Fibroblast of the conjunctiva (primary cell): ENCODE results near the gene SPTBN4.
"Not testable (repeated sequence)": the region's sequence is repeated elsewhere in the genome, so short reads cannot be mapped to it uniquely, and the experiment has no call there.

Experiments used
- DNase-seq: peaks from one replicate; pipeline ENCODE4 v3.0.0-alpha.2; 2010; ENCODE audit warnings: low read depth

The SPTBN4 gene

DNA sequence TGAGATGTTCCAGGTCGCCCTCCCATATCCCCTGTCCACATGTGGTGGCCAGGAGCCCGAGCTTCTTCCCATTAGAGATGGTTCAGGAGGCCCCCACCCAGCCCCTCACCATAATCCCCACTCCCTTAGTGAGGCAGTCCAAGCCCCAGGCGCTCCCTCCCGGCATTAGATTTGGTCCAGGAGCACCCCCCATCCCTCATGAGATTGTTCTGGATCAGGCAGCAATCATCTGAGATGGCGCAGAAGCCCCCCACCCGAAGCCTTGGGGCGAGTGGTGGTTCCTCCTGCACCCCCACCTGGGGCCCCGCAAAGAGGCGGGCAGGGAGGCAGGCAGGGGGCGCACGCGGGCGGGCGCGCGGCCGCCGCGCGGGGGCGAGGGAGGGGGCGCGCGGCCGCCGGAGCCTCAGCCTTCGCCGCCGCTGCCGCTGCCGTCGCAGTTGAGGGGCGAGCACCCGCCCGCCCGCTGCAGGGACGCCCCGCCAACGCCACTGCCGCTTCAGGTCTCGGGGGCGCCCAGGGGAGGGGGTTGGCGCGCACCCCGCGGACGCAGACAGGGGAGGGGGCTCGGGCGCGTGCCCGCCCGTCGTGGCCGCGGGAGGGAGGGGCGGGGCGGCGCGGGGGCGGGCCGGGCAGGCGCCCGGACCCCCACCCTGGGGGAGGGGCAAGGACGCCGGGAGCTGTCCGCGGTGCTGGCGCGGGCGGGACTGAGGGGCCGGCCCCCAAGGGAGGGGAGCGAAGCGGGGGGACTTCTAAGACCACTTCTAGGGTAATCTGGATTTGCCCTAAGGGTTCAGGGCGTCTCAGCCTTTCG, 63.5 kb downstream of the SPTBN4 start:
- no peak for DNase-seq

DNA sequence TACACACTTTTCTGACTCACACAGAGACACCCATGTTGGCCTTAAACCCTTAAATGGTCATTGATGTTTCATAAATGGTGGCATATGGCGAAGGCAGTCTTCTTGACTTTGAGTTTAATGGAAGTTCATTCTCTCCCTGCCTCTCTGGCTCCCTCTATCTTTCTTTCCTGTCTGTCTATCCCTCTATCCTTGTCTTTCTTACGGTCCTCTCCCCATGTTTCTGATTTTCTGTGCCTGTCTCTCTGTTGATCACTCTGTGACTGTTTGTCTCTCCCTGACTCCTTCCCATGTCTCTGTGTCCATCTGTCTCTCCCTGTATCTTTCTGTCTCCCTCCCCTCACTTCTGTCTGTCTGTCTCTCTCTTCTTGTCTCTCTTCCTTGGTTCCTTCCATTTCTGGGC, 66.7 kb downstream of the SPTBN4 start:
- no peak for DNase-seq

DNA sequence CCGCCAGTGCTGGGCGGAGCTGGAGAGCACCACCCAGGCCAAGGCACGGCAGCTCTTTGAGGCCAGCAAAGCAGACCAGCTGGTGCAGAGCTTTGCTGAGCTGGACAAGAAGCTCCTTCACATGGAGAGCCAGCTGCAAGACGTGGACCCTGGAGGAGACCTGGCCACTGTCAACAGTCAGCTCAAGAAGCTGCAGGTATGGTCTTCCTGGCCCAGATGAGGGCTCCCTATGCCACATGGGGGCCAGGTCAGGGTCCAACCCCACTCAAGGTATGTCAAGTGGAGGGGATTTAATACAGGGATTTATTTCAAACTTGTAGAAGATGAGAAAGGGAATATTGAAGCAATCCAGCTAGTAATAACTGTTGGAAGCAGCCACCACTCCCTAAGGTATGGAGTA, 67.3 kb downstream of the SPTBN4 start:
- no peak for DNase-seq

DNA sequence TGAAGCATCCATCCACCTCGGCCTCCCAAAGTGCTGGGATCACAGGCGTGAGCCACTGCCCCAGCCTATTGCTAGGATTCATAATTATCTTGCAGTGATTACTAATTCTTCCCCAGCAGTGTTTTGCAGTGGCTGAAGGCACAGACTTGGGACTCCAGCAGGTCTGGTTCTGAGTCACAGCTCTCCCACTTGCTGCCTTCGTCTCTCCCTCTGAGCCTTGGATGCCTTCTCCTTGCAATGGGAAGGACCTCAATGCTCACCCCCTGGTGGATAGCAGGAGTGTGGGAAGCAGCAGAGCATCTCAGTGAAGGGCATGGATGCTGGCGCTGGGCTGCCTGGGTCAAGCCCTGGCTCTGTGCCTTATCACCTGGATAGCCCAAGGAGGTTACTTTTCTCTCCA, 72.3 kb downstream of the SPTBN4 start:
- DNase-seq: no peak

DNA sequence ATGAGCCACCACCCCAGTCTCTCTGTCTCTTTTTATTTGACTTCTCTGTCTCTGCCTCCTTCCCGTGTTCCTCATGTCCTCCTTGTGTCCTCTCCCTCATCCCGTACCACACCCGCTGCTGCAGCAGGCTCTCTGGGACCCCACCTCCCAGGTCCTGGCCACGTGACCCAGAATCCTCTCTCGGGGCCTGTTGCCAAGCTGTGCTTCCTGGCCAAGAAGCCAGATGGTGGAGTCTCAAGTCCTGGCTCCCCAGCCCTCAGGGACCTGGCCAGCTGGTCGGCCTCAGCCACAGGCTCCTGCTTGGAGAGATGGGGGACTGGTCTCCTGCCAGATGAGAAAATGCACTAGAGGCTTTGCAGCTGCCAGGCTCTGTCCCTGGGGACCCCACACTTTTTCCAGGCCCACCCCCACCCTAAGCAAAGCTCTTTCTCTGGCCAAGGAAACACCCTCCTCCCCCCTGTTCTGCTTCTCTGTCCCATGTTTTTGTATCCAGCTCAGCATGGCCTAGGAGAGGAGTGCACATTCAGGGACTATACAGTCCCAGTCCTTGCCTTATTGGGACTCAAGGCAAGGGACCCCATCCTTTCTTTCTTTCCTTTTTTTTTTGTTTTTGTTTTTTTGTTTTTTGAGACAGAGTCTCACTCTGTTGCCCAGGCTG, 75.5 kb downstream of the SPTBN4 start:
- DNase-seq: peak; percentile 60

DNA sequence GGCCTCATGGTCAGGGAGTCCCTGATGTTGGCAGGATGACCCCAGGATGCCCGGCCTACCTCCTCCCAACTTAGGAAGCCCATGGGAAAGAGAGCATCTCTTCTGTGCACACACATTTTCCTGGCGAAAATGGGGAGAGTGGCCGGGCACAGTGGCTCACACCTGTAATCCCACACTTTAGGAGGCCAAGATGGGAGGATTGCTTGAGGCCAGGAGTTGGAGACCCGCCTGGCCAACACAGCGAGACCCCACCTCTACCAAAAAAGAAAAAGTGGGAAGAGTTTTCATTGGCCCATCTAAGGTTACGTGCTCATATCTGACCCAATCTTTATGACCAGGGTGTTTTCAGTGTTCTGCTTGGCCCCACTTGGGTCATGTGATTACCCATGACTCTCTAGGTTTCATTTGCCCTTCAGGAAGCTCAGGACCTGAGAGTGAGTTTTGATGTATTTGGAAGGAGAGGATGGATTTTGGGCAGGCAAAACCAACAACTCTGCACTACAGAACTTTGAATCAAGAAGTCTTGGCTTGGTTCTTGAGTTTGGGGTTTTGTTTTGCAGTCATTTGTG, 76.3 kb downstream of the SPTBN4 start:
- DNase-seq: no peak

DNA sequence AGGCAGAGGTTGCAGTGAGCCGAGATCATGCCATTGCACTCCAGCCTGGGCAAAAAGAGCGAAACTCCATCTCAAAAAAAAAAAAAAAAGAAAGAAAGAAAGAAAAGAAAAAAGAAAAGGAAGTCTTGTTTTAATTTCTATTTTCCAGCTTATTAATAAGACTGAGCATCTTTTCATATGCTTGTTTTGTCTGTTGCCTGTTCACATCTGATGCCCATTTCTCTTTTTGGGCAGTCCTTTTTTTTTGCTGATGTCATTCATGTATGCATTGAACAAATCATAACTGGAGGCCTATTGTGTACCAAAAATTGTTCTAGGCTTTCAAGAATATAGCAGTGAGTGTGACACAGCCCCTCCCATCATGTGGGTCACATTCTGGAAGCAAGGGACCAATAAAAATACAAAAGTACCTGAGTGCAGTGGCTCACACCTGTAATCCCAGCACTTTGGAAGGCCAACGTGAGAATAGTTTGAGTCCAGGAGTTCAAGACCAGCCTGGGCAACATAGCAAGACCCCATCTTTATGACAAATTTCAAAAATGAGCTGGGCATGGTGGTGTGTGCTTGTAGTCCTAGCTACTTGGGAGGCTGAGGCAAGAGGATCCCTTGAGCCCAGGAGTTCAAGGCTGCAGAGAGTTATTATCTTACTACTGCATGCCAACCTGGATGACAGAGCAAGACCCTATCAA, 79.5 kb downstream of the SPTBN4 start:
- not testable (repeated sequence) for DNase-seq

DNA sequence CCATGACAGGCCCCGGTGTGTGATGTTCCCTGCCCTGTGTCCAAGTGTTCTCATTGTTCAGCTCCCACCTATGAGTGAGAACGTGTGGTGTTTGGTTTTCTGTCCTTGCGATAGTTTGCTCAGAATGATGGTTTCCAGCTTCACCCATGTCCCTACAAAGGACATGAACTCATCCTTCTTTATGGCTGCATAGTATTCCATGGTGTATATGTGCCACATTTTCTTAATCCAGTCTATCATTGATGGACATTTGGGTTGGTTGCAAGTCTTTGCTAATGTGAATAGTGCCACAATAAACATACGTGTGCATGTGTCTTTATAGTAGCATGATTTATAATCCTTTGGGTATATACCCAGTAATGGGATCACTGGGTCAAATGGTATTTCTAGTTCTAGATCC, 80.4 kb downstream of the SPTBN4 start:
- not testable (repeated sequence) for DNase-seq

DNA sequence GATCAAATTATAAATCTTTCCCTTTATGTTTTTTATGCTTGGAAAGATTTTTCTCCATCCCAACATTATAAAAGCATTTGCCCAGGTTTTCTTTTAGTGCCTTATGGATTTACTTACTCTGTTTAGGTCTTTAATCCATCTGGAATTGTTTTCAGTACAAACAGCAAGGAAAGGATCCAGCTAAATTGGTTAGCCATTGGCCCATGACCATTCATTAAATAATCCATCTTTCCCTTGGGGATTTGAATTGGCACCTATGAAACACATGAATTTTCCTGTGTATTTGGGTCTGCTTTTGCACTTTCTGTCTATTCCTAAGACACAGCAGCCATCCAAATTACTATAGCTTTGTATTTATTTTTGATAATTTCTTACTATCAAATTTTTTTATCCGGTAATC, 81.0 kb downstream of the SPTBN4 start:
- DNase-seq: no peak

DNA sequence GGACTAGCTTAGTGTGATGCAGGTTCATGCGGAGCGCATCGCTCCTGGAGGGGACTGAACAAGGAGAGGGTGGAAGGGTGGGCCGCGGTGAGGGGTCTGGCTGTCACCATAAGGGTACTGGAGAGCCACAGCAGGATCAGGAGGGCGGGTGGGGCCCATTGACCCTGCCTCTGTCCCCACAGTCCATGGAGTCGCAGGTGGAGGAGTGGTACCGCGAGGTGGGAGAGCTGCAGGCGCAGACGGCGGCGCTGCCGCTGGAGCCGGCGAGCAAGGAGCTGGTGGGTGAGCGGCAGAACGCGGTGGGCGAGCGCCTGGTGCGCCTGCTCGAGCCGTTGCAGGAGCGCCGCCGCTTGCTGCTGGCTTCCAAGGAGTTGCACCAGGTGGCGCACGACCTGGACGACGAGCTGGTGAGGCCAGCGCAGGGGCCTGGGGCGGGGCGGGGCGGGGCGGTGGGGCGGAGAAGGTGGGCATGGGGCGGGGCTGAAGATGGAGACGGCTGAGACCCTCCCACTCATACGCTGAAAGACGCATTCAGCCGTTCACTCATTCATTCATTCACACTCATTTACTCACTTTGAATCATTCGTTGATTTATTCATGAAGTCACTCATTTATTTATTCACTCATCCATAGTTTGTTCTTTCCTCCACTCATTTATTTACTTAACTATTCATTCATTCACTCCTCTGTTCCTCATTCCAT, 82.4 kb downstream of the SPTBN4 start:
- no peak for DNase-seq

DNA sequence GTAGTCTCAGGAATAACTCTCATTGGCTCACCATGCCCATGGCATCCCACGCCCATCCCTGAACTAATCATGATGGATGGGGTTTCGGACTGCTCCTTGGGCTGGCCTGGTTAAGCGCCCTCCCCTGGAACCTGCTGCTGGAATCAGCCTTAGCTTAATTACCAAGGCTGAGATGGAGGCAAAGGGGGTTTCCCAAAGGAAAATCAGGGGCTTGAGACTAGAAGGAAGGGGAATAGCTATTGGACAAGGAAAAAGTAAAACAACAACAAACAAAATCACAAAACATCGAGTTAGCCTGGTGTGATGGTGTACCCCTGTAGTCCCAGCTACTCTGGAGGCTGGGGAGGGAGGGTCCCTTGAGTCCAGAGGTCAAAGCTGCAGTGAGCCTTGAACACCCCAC, 84.2 kb downstream of the SPTBN4 start:
- DNase-seq: no peak

DNA sequence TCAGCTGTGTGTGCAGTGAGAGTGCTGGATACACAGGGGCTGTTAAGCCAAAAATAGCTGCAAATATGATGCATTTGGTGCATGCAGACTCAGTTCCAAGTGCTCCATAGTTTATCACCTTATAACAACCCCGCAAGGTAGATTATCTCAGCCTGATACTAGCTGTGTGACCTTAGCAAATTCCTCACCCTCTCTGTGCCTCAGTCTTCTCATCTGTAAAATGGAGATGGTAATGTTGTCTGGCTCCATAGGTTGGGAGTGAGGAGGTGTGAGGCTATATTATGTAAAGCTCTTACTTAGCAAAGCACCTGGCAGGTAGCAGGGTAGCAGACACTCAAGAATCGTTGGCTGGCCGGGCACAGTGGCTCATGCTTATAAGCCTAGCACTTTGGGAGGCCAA, 86.0 kb downstream of the SPTBN4 start:
- DNase-seq: no peak

DNA sequence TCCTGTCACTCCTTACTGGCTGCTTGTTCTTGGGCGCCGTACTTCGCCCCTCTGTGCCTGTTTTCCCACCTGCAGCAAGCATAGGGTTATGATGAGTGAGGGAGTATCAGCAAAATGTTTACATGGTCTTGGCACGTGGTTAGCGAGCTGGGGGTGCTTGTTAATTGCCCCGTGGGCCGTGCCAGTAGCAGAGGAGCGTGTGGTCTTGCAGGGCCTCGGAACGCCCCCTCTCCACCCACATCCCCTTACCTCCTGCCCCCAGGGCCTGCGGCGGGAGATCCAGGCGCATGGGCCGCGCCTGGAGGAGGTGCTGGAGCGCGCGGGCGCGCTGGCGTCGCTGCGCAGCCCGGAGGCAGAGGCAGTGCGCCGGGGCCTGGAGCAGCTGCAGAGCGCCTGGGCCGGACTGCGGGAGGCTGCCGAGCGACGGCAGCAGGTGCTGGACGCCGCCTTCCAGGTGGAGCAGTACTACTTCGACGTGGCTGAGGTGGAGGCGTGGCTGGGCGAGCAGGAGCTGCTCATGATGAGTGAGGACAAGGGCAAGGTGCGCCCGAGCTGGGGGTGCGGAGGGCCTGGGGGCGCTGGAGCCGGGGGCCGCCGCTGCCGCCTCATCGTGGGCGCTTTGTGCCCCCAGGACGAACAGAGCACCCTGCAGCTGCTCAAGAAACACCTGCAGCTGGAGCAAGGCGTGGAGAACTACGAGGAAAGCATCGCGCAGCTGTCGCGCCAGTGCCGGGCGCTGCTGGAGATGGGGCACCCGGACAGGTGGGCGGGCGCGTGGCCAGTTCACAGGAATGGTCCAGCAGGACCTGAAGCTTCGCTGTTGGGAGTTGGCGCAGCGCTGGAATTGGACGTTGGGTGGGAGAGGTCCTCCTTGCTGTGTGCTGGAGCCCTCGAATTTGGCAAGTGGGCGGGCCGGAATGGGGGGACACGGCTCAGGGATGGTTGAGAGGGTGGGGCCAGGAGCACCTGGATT, 87.4 kb downstream of the SPTBN4 start:
- DNase-seq: no peak

DNA sequence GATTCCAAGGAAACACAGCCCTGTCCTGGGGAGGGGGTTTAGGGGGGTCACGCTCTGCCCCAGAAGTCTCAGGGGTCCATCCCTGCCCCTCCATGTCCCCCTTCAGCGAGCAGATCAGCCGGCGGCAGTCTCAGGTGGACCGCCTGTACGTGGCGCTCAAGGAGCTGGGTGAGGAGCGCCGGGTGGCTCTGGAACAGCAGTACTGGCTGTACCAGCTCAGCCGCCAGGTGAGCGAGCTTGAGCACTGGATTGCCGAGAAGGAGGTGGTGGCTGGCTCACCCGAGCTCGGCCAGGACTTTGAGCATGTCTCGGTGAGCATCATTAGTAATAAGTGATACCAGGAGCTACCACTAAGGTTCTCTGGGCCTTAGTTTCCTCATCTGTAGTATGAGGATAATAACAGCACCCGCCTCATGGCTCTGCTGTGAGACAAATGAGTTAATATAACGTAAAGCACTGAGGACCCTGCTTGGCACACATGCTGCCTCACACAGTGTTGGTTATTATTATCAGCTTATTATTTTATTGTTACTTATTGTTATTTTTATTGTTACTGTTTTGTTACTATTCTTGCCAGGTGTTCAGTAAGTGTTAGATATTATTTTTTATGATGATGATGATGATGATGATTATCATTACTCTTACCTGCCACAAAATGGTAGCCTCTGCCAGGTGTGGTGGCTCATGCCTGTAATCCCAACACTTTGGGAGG, 89.3 kb downstream of the SPTBN4 start:
- no peak for DNase-seq

DNA sequence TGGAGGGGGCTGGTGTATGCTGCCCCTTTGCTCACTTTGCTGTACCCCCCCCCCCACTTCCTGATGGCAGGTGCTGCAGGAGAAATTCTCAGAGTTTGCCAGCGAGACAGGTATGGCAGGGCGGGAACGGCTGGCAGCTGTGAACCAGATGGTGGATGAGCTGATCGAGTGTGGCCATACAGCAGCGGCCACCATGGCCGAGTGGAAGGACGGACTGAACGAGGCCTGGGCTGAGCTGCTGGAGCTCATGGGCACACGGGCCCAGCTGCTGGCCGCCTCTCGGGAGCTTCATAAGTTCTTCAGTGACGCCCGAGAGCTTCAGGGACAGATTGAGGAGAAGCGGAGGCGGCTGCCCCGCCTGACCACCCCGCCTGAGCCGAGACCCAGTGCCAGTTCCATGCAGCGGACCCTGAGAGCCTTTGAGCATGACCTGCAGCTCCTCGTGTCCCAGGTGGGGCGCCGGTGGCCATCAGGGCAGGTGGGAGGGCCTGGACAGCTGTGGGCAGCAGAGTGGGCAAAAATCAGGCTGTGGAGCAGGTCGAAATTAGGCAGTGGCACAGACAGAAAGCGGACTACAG, 90.2 kb downstream of the SPTBN4 start:
- DNase-seq: no peak

DNA sequence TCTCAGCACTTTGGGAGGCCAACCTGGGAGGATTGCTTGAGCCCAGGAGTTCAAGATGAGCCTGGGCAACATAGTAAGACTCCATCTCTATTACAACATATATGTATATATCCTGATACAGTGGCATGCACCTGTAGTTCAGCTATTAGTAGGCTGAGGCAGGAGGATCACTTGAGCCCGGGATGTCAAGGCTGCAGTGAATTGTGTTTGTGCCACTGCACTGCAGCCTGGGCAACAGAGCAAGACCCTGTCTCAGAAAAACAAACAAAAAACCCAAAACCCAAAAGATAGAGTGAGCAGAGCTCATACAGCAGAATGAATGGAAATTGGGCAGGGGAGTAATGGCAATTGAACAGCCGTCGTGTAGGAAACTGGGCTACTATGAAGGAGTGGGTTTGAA, 92.6 kb downstream of the SPTBN4 start:
- DNase-seq: no peak

DNA sequence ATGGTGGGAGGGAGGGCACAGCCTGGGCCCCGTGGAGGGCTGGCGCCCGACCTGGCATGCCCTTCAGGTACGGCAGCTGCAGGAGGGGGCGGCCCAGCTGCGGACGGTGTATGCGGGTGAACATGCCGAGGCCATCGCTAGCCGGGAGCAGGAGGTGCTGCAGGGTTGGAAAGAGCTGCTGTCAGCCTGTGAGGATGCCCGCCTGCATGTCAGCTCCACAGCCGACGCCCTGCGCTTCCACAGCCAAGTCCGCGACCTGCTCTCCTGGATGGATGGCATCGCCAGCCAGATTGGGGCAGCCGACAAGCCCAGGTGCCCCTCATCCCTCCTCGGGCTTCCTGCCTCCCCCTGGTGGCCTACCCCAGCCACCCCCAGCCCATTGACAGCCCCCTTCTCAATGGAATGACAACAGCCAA, 93.3 kb downstream of the SPTBN4 start:
- no peak for DNase-seq

DNA sequence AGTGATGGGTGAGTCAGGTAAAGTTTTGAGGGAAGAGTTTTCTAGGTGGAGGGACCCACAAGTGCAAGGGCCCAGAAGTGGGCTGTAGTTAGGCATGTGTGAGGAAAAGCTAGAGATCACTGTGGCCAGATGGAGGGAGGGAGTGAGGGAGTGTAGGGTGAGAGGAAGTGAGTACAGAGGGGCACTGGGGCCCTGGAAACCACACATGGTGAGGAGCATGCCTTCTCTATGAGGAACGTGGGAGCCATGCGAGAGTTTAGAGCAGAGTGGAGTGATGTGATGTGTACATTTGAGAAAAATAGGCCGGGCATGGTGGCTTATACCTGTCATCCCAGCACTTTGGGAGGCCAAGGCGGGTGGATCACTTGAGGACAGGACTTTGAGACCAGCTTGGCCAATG, 95.1 kb downstream of the SPTBN4 start:
- DNase-seq: no peak

DNA sequence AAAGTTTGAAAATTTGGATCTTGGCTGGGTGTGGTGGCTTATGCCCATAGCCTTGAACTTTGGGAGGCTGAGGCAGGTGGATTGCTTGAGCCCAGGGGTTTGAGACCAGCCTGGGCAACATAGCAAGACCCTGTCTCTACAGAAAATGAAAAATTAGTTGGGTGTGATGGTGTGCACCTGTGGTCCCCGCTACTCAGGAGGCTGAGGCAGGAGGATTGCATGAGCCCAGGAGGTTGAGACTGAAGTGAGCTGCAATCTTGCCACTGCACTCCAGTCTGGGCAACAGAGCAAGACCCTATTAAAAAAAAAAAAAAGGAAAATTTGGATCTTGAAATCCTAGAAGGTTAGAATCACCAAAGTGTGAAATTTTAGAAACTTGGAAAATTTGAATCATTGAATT, 97.7 kb downstream of the SPTBN4 start:
- DNase-seq: not testable (repeated sequence)

DNA sequence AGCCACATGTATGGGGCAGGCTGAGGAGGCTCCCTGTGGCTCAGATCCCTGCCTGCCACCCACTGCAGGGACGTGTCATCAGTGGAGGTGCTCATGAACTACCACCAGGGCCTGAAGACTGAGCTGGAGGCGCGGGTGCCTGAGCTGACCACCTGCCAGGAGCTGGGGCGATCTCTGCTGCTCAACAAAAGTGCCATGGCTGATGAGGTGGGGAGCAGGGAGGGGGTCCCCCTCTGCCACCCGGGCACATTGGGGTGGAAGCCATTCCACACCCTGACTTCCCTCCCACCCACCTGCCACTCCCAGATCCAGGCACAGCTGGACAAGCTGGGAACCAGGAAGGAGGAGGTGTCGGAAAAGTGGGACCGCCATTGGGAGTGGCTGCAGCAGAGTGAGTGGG, 98.6 kb downstream of the SPTBN4 start:
- no peak for DNase-seq
